ENCODE data around the gene PHIP.
A peak's percentile ranks its signal among the peaks of the same experiment; 100 is the strongest.

Gene PHIP

DNA sequence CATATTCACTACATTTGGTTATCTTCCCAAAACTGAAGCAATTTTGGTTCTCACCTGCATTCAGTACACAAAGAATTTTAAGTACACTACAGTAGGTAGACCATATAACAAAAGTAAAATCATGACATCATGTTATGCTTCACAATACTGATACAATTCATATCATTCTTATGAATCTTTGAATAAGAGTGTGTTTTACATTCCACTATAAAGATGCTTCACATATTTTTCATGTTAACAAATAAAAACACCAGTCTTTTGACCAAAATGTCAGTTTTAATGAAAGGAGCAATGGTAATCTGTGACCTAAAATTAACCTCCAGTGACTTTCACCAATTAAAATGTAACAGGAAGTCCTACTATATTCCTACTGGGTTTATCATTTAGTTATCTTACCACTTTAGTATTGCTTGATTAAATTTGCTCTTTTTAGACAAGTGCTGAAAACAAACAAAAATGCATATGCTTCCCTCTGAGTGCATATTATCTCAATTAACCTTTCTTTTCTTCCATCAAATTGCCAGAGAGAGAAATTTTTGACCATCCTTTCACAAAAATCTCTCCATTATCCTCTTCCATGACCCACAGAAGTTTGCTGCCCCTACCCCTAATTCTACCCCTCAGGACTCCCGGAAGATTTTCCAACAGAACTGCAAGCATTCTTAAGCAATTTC, 49.3 kb downstream of the PHIP start (continued):
- TF ChIP-seq, protein P1, sequence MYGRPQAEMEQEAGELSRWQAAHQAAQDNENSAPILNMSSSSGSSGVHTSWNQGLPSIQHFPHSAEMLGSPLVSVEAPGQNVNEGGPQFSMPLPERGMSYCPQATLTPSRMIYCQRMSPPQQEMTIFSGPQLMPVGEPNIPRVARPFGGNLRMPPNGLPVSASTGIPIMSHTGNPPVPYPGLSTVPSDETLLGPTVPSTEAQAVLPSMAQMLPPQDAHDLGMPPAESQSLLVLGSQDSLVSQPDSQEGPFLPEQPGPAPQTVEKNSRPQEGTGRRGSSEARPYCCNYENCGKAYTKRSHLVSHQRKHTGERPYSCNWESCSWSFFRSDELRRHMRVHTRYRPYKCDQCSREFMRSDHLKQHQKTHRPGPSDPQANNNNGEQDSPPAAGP (tag by site-specific recombination; IDR thresholded peaks at IDR 0.05), result no peak
- TF ChIP-seq ZNF366 (tag by site-specific recombination; conservative IDR thresholded peaks at IDR 0.05) (no peak), ZNF624 (tag by site-specific recombination; IDR thresholded peaks at IDR 0.05) (no peak), ZNF660 (tag by site-specific recombination; IDR thresholded peaks at IDR 0.05) (no peak)
- TF ChIP-seq, protein P2, sequence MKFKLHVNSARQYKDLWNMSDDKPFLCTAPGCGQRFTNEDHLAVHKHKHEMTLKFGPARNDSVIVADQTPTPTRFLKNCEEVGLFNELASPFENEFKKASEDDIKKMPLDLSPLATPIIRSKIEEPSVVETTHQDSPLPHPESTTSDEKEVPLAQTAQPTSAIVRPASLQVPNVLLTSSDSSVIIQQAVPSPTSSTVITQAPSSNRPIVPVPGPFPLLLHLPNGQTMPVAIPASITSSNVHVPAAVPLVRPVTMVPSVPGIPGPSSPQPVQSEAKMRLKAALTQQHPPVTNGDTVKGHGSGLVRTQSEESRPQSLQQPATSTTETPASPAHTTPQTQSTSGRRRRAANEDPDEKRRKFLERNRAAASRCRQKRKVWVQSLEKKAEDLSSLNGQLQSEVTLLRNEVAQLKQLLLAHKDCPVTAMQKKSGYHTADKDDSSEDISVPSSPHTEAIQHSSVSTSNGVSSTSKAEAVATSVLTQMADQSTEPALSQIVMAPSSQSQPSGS (tag by site-specific recombination; IDR thresholded peaks at IDR 0.05; ENCODE audit: low read depth), result peak; percentile 87
- TF ChIP-seq, protein P3, sequence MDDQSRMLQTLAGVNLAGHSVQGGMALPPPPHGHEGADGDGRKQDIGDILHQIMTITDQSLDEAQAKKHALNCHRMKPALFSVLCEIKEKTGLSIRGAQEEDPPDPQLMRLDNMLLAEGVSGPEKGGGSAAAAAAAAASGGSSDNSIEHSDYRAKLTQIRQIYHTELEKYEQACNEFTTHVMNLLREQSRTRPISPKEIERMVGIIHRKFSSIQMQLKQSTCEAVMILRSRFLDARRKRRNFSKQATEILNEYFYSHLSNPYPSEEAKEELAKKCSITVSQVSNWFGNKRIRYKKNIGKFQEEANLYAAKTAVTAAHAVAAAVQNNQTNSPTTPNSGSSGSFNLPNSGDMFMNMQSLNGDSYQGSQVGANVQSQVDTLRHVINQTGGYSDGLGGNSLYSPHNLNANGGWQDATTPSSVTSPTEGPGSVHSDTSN (CRISPR knock-in tag; IDR thresholded peaks at IDR 0.05), result no peak

DNA sequence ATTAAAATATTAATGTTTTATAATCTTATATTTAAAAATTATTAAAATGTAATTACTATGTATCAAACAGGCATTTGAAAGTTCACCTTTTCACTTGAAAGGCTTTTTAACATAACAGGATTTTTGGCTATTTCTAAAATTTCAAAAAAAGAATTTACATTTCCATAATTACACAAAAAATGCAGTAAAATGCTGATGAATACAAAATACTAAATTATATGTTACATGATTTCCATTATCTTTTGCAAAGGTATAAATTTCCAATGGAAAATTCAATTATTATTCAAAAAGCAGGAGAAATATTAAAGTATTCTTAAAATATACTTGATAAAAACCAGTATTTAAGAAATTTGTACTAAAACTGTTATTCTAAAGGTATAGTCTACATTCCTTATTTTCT, 66.1 kb downstream of the PHIP start:
- Histone ChIP-seq H3K27ac (ENCODE audit: extremely low read depth, low read depth, low read length) (no peak overlapping the region), H3K9me3 (ENCODE audit: control insufficient read depth, insufficient read depth, low read depth, low read length) (no peaks in the 10 kb centered on the region), H3K36me3 (ENCODE audit: control insufficient read depth in 2 of 2, insufficient read depth in 1 of 2, low read length in 2 of 2) (peaks cover 24 to 58% of the 10 kb centered on the region in 2 experiments), H3K4me1 (ENCODE audit: control insufficient read depth, insufficient read depth, low read length) (no peaks in the 10 kb centered on the region), H3K4me3 (ENCODE audit: low read depth, low read length) (no peak overlapping the region)
- ChIA-PET CTCF (no interaction called here), POLR2A (no interaction called here)
- TF ChIP-seq ZNF558 (tag by site-specific recombination; IDR thresholded peaks at IDR 0.05) (no peak), ZNF48 (tag by site-specific recombination; IDR thresholded peaks at IDR 0.05) (no peak), HOXA7 (CRISPR knock-in tag; IDR thresholded peaks at IDR 0.05; ENCODE audit: borderline replicate concordance) (no peak), ZNF223 (tag by site-specific recombination; IDR thresholded peaks at IDR 0.05) (no peak), ZNF24 (tag by site-specific recombination; IDR thresholded peaks at IDR 0.05) (no peak)
- TF ChIP-seq, protein P4, sequence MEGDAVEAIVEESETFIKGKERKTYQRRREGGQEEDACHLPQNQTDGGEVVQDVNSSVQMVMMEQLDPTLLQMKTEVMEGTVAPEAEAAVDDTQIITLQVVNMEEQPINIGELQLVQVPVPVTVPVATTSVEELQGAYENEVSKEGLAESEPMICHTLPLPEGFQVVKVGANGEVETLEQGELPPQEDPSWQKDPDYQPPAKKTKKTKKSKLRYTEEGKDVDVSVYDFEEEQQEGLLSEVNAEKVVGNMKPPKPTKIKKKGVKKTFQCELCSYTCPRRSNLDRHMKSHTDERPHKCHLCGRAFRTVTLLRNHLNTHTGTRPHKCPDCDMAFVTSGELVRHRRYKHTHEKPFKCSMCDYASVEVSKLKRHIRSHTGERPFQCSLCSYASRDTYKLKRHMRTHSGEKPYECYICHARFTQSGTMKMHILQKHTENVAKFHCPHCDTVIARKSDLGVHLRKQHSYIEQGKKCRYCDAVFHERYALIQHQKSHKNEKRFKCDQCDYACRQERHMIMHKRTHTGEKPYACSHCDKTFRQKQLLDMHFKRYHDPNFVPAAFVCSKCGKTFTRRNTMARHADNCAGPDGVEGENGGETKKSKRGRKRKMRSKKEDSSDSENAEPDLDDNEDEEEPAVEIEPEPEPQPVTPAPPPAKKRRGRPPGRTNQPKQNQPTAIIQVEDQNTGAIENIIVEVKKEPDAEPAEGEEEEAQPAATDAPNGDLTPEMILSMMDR (tag by site-specific recombination; IDR thresholded peaks at IDR 0.05), result no peak
- TF ChIP-seq, protein P5, sequence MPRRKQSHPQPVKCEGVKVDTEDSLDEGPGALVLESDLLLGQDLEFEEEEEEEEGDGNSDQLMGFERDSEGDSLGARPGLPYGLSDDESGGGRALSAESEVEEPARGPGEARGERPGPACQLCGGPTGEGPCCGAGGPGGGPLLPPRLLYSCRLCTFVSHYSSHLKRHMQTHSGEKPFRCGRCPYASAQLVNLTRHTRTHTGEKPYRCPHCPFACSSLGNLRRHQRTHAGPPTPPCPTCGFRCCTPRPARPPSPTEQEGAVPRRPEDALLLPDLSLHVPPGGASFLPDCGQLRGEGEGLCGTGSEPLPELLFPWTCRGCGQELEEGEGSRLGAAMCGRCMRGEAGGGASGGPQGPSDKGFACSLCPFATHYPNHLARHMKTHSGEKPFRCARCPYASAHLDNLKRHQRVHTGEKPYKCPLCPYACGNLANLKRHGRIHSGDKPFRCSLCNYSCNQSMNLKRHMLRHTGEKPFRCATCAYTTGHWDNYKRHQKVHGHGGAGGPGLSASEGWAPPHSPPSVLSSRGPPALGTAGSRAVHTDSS (tag by site-specific recombination; IDR thresholded peaks at IDR 0.05), result no peak

DNA sequence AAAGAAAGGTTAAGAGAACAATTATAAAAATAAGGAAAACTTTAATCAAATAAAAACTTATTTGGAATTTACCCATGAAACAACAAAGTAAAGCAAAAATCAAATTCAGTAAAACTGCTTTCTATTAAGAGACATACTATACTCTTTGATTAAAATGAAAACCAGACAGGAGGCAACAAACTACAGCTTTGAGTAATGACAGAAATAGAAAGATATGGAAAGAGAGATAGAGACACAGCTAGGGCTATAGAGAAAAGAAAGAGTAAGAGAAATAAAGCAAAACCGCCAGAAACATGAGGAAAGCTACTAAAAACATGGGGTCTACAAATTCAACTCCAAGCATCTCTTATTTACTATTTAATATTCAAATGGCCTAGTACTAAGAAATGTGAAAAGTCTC, 67.6 kb downstream of the PHIP start:
- H3K27ac ChIP-seq (ENCODE audit: extremely low read depth, low read depth, low read length), result no peak overlapping the region
- POLR2A ChIA-PET, result no interaction called here
- H3K4me3 ChIP-seq (ENCODE audit: low read depth, low read length), result no peak overlapping the region
- no peaks in the 10 kb centered on the region for H3K9me3 ChIP-seq (ENCODE audit: control insufficient read depth, insufficient read depth, low read depth, low read length)
- peaks cover 13 to 43% of the 10 kb centered on the region in 2 experiments for H3K36me3 ChIP-seq (ENCODE audit: control insufficient read depth in 2 of 2, insufficient read depth in 1 of 2, low read length in 2 of 2)
- CTCF ChIA-PET, result no interaction called here
- no peaks in the 10 kb centered on the region for H3K4me1 ChIP-seq (ENCODE audit: control insufficient read depth, insufficient read depth, low read length)
- no peak for TF ChIP-seq ZSCAN16 (tag by site-specific recombination; IDR thresholded peaks at IDR 0.05)
- no peak for TF ChIP-seq ZBTB7A (tag by site-specific recombination; IDR thresholded peaks at IDR 0.05; ENCODE audit: low read depth)
- TF ChIP-seq, protein P6, sequence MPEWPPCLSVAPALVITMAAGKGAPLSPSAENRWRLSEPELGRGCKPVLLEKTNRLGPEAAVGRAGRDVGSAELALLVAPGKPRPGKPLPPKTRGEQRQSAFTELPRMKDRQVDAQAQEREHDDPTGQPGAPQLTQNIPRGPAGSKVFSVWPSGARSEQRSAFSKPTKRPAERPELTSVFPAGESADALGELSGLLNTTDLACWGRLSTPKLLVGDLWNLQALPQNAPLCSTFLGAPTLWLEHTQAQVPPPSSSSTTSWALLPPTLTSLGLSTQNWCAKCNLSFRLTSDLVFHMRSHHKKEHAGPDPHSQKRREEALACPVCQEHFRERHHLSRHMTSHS (tag by site-specific recombination; IDR thresholded peaks at IDR 0.05), result no peak
- no peak for TF ChIP-seq ZNF114 (tag by site-specific recombination; IDR thresholded peaks at IDR 0.05)
- no peak for TF ChIP-seq ZNF473 (tag by site-specific recombination; IDR thresholded peaks at IDR 0.05)
- TF ChIP-seq ZBTB48 (tag by site-specific recombination; IDR thresholded peaks at IDR 0.05), result no peak
- TF ChIP-seq ZNF274 (IDR thresholded peaks at IDR 0.05; ENCODE audit: low read length), result no peak
- no peak for TF ChIP-seq ZNF274 (tag by site-specific recombination; IDR thresholded peaks at IDR 0.05; ENCODE audit: borderline replicate concordance)
- no peak for TF ChIP-seq MEIS1 (CRISPR knock-in tag; IDR thresholded peaks at IDR 0.05; ENCODE audit: borderline replicate concordance)
- TF ChIP-seq GLIS1 (tag by site-specific recombination; IDR thresholded peaks at IDR 0.05), result no peak
- no peak for TF ChIP-seq ZNF791 (tag by site-specific recombination; IDR thresholded peaks at IDR 0.05)
- TF ChIP-seq ZNF792 (tag by site-specific recombination; IDR thresholded peaks at IDR 0.05), result no peak
- TF ChIP-seq FEZF1 (tag by site-specific recombination; IDR thresholded peaks at IDR 0.05), result no peak
- no peak for TF ChIP-seq ZFHX2 (tag by site-specific recombination; conservative IDR thresholded peaks at IDR 0.05)
- no peak for TF ChIP-seq ZNF837 (tag by site-specific recombination; IDR thresholded peaks at IDR 0.05)

Measured in HEK293 (cell line).